Germinal center (tissue), 1 donor: ENCODE data around the gene ZNF266.

Source experiments
- DNase-seq: peaks from one replicate; pipeline ENCODE4 v3.0.0; 2012; ENCODE audit warnings: mixed read lengths, low spot score

The ZNF266 gene

GRCh38 chr19:9435279-9436268 lies at the start of gene ZNF266:
Gene ZNF266, minus strand, starts transcription at chr19:9435573. Its CDS starts 15,484 bp downstream, at chr19:9420089.
- peak; percentile 94 for DNase-seq

DNA sequence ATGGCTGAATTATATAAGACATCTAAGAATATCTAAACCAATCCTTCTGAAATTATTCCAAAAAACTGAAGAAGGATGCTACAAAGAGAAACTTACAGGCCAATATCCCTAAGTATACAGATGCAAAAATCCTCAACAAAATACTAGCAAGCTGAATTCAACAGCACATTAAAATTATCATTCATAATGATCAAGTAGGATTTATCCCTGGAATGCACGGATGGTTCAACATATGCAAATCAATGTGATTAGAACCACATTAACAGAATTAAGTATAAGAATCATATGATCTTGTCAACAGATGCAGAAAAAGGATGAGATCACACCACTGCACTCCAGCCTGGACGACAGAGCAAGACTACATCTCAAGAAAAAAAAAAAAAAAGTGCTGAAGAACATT lies 49.8 kb upstream of the ZNF266 start:
- DNase-seq, result no peak

DNA sequence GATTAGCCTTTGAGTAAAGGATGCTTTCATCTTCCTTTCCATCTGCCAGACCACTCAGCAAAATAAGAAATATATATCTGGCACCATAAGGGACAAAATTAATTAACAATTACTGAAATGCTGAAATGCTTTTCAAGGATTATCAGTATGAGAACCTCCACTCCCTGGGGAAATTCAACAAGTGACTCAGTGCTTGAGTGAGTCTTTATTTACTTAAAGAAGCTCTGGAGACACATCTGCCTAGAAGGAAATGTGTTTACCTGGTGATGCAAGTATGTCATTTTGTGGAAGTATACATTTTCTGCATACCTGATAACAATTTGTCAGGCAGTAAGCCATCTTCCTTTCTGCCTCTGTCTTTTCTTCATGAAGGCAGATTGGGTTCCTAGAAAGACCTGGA lies 39.6 kb upstream of the ZNF266 start:
- no peak for DNase-seq

- no peak for DNase-seq
Observed at GRCh38 chr19:9467161-9467560, 31.8 kb upstream of the ZNF266 start.

DNA sequence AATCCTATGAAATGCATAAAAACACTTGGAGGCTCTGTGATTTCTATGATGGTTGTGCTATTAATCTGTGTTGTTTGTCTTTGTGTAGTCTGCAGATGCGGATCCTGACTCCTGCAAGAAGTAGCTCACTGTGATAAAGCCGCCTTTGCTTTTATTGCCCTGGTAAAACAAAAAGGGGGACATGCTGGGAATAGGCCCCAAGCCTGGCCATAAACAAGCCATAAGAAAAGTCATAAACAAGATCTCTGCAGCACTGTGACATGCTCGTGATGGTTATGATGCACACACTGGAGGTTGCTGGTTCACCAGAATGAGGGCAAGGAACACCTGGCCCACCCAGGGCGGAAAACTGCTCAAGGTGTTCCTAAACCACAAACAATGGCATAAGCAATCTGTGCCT lies 26.6 kb upstream of the ZNF266 start:
- DNase-seq, result no peak

GRCh38 chr19:9456018-9456689 lies 20.8 kb upstream of the ZNF266 start:
- DNase-seq, result no peak

- no peak for DNase-seq
Observed at GRCh38 chr19:9453953-9454352, 18.6 kb upstream of the ZNF266 start.

DNA sequence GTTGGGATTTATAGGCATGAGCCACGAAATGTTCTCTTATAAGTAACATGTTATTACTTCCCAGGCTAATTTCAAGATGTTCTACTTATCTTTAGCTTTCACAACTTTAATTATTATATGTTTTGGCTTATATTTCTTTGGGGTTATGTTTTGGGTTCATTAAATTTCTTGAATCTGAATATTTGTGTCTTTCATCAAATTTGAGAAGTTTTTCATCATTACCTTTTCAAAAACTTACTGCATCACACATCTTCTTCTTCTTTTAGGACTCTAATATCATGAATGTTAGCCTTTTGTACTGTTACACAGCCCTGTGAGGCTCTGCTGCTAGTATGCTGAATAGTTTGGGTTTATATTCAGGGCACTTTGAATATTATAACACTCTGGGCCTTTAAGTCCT lies 9.7 kb upstream of the ZNF266 start:
- DNase-seq, result no peak

- no peak for DNase-seq
Observed at GRCh38 chr19:9436358-9436757, 985 bp upstream of the ZNF266 start.

- peak; percentile 53 for DNase-seq
Observed at GRCh38 chr19:9431475-9431874, 3.9 kb downstream of the ZNF266 start.

- no peak for DNase-seq
Observed at GRCh38 chr19:9430444-9430843, 4.9 kb downstream of the ZNF266 start.

DNA sequence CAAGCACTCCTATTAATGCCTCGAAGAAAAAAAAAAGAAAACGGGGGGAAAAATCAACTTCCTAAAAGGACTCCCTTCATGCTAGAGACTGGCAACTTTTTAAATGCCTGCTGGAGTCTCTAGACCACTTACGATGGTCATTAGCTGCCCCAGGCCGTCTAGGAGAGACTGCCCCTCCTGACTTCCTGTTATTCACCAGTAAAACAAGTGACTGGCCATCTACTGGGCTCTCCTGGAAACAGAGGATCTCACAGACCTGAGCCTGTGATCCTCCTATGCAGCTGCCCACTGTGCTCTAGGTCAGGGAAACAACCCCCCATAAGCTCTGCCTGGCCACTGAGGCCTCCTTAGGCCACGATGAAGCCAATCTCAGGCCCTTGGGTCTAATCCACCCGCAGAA lies 7.4 kb downstream of the ZNF266 start:
- DNase-seq, result no peak

GRCh38 chr19:9413240-9413954 lies 22.0 kb downstream of the ZNF266 start:
- no peak for DNase-seq

GRCh38 chr19:9407827-9408226 lies 27.5 kb downstream of the ZNF266 start:
- no peak for DNase-seq

DNA sequence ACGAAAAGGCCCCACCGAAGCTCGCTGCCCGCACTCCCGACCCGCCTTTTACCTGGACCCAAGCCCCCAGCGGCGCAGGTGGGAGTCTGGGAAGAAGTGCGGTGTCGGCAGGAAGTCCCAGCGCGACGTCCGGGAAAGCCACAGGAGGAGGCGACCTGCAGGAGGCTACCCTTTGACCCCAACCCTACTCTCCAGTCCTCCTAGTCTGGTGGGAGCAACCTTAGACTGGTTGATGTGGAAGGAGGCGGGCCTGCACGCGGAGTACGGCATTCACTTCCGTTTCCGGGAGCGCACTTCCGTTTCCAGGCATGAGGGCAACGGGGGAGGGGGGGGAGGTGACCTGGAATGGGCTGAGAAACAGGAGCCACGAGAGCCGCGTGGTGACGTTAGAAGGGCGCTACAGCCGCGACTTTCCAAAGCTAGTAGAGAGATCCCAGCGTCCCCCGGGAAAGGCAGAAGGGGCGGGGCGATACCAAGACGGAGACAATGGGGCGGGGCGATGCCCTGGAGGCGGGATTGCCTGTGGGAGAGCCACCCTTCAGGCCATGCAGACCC lies 28.5 kb downstream of the ZNF266 start:
- peak; percentile 27 for DNase-seq

DNA sequence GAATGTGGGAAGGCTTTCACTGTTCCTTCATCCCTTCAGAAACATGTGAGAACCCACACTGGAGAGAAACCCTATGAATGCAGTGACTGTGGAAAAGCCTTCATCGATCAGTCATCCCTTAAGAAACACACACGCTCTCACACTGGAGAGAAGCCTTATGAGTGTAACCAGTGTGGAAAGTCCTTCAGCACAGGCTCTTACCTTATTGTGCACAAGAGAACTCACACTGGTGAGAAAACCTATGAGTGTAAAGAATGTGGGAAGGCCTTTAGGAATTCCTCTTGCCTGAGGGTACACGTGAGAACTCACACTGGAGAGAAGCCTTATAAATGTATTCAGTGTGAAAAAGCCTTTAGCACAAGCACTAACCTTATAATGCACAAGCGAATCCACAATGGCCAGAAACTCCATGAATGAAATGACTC lies 54.0 kb downstream of the ZNF266 start:
- DNase-seq, result no peak

DNA sequence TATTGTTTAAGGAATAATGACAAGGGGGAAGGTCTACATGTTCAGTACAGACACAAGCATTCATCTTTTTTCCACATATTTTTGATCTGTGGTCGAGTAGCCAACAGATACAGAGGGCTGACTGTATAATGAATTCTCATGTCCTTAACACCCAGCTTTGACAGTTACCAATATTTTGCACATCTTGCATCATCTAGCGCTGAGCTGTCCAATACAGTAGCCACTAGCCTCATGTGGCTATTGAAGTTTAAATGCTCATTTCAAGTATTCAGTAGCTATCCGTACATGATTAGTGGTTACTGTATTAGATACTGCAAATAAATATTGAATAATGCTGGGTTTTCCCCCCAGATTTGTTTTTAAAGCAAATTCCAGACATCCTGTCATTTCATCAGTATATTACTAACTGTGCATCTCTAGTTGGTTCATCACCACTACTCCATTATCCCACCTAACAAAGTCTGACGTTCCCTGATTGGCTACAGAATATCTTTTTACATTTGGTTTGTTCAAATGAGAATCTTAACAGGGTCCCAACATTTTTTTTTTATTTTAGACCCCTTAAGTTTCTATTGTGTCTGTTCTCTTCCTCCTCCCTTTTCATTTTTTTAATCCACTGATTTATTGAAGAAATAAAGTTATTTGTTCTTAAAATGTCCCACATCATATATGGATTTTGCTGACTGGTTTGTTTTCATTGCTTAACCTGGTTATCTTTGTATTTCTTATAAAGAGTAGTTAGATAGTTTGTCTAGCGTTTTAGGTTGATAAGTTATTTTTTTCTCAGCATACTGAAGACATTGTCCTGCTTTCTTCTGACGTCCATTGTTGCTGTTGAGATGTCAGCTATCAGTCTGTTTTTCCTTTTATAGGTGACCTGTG lies 64.4 kb downstream of the ZNF266 start:
- DNase-seq, result no peak

- peak; percentile 4 for DNase-seq
Observed at GRCh38 chr19:9362905-9363304, 72.5 kb downstream of the ZNF266 start, which contains the start of gene ZNF177. Gene ZNF177, plus strand, starts transcription at chr19:9363013. Its CDS starts 15,299 bp downstream, at chr19:9378312.
